Endometrium (tissue), 2 donors: ENCODE data around the gene KCNJ6.

ENCODE experiments used
- FAIRE-seq: peaks from 2 replicates; lab custom pipeline; 2012; peaks lifted over from hg19 to GRCh38; lab: Jason Lieb, UNC
- donor health status: control.
- donor health status: control.

KCNJ6 gene

DNA sequence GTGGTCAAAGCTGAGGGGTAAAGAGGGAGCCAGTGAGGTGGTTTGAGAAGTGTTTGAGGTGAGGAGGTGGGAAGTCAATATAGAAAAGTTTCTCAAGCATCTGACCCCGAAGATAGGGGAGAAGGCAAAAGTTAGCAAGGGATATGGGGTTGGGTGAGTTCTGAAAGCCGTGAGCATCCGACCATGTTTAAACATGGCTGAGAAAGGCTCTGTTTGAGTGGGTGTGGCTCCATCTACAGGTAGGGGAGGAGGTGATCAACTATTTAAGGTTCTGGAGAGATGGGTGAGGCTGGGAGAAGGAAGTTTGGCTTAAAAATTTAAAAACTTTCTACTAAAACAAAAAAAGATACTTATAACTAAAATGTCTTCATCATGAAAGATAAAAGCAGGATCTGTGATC, 273.8 kb downstream of the KCNJ6 start:
- no peak for FAIRE-seq

DNA sequence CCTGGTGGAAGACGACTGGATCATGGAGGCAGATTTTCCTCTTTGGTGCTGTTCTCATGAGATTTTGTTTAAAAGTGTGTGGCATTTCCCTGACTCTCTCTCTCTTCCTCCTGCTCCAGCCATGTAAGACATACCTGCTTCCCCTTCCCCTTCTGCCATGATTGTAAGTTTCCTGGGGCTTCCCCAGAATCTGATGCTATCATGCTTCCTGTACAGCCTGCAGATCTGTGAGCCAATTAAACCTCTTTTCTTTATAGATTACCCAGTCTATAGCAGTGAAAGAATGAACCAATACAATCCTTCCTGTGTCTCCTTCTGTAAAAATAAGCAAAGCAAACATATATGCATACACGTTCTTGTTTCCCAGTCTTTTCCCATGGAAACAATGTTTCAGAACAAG, 276.5 kb downstream of the KCNJ6 start:
- no peak for FAIRE-seq

DNA sequence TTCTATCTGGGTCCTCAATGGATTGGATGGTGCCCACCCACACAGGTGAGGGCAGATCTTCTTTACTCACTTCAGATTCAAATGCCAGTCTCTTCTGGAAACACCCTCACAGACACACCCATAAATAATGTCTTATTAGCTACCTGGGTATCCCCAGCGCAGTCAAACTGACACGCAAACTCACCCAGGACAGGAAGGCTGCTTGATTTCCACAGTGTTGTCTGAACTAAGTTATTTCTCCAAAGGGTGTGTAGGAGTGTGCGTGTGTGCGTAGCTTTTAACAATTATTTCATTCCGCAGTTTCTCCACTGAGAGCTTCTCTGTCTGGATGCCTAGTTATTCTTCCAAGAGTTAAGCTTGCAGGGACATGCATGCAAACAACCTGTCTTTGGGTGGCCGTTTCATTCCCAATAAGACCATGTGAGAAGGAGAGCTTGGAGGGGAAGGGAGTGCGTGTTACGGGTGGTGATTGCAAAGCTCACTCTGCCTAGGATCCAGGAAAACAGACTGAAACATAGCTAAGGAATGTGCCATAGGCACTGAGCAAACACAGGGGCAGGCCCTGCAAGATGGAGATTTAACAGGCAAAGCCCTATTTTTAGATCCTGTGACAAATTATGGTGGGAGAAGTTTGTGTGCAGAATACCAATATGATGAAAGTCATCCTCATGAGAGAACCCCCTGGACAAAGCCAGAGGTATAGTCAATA, 280.0 kb downstream of the KCNJ6 start:
- FAIRE-seq = no peak

DNA sequence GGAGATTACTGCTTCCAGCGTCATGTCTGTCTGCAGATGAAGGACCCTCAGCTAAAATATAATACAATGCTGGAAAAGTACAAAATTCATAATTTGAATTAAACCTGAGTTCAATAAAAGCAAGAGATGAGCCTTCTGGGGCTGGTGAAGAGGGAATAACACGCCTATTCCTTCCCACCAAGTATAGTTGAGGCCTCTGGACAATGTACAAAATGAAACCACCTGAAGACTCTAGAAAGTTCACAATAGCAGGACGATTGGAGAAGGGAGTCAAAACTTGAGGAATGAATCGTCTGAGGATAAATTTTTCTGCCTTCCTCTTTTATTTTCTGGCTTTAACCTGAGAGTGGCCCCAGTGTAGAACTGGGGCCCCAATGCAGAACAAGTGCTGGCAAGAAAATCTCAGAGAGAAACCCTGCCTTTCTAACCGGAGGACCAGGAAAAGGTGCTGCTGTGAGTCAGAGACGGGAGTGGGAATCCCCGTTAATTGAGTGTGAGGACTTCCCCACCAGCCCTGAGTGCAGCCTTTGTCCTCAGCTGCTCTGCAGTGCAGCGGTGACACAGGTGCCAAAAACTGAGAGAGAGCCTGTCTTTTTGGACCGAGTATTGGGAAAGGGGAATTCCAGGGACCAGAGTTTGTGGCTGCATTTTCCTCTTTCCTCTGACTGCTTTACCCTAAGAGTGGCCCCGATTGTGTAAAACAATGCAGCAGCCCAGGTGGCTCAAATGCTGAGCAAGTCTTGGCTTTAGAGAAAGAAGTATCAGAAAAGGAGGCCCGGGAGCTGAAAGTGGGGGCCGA, 284.7 kb downstream of the KCNJ6 start:
- no peak for FAIRE-seq

DNA sequence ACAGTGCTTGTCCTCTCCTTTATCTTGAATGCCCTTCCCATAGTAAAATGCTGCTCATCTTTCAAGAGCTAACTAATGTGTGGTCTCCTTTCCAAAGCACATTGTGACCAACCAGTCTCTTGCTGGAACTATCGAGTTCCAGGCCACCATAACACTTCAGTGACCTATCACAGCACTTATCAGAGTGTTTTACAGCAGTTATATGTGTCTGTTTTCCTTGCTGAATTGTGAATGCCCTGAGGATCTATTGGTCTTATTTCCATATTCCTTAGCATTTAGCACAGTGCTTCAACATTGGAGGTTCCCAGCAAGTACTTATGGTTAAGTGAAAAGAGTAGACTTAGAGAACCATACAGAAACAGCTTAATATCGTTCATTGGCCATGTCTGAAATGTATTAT, 285.4 kb downstream of the KCNJ6 start:
- no peak for FAIRE-seq

DNA sequence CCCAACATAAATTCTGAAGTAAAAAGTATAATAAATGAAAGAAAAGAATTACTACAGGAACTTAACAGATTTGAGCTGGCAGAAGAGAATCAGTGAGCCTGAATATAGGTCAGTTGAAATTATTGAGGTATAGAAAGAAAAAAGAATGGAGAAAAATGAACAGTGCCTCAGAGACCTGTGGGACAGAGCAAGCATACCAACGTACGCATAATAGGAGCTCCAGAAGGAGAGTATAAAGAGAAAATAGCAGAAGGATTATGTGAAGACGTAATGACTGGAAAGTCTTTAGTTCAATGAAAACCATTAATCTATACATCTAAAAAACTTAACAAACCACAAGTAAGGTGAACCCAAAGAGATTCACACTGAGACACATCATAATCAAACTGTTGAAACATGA, 287.9 kb downstream of the KCNJ6 start:
- FAIRE-seq = no peak

DNA sequence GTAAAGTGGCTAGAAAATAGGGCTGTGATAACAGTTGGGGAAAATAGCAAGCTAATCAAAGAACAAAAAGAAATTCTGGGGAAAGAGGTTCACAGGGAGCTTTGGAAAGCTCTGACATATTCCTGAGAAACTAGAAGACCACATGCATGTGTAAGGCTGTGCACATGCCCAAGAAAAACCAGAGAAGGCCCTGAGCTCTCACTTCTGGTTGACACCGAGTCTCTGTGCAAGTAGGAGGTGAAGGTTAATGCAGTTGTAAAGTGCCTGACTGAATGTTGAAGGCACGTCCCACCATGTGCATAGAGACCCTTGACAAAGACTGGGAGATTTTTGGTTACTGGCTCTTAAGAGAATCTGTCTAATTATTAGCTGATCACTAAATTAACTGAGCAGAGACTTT, 288.7 kb downstream of the KCNJ6 start:
- no peak for FAIRE-seq

DNA sequence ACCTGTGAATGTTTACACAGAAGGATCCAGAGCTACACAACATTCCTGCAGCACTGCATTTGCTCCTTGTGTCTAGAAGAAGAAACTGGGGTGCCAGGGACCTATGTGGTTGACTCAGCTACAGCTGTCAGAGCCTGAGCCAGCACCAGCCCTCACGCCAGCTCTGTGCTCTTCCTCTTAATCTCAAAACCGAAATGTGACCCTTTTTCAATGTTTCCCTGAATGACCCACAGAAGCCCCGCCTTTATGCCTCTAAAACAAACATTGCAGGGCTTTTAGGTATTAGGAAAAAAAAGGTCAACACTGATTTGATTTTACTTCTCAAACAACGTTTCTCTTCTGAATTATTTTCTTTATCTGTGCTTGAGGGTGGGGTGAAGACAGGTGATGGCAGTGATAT, 289.2 kb downstream of the KCNJ6 start:
- no peak for FAIRE-seq

DNA sequence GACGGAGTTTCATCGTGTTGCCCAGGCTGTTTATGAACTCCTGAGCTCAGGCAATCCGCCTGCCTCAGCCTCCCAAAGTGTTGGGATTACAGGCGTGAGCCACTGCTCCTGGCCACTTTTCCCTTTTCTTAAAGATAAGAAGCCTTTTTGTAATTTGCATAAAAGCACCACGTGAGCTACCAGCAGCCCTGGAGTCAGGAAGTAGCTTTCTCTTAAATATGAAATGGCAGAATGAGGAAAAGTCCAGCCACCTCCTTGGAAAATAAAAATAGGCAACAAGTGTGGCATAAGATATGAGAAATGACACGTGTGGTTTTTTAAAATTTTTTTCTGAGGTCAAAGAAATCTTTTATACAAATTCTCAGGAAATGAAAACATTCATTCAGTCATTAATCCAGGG, 289.9 kb downstream of the KCNJ6 start:
- FAIRE-seq = no peak

DNA sequence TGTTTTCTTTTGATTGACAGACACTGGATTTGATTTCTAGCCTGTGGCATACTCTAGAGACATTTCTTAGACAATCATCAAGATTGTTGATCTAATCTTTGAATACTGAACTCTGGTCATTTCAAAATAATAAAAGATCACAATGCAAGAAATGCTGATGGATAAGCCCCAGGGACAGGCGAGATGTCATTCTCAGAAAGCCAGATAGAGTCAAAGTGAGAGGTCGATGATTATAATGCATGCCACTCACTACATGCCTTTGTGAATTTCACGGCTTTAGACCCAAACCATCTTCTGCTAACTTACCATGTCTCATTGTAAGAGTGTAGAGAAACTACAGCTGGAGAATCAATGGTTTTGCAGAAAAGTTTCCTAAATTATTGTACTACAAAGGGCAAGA, 292.6 kb downstream of the KCNJ6 start:
- FAIRE-seq = no peak

DNA sequence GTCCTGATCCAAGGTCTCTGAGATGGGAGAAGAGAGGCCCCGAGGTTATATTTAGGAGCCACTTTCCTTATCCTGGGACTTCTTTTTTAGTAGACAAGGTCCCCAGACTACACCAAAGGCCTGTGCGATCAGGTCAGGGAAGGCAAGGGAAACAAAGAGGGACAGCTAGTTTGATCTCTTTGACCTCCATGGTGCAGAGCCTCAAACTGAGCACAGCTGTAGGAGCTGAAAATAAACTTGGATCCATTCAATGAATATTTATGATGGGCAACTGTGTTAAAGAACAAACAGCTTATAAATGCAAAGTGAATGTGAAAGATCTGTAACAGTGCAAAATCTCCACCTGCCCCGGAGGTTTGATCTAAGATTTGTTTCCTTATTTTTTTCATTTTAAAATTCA, 293.1 kb downstream of the KCNJ6 start:
- FAIRE-seq = no peak

DNA sequence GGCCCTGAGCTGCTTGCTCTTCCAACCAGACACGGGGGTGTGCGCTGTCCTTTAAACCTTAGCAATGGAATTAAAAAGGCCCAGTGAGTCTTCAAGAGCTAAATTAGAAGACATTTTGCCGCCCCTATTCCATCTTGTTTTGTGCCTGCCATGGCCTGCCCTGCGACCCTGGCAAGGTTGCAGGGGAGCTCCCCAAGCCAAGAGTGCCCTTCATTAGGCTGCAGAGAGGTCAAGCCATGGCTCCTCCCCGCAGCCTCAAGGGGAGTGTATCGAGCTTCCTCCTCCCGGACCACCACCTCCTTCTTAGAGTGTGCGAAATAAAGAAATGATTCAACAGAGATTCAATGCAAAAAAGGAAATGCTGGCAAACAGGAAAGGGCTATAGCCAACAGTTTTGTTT, 293.5 kb downstream of the KCNJ6 start:
- no peak for FAIRE-seq

DNA sequence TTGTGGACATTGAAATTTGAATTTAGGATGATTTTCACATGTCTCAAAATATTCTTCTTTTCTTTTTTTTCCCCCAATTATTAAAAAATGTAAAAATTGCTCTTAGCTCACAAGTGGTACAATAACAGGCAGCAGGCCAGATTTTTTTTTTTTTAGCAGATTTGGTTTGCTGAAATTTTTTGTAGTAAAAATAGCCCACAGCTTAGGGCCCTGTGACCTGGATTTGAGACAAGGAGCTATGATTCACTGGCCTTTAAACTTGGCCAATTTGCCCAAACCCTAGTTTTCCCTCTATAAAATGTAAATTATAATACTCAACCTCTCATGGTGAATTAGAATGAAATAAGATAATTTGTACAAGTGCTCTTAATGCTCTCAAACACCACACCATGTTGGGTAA, 295.9 kb downstream of the KCNJ6 start:
- no peak for FAIRE-seq

DNA sequence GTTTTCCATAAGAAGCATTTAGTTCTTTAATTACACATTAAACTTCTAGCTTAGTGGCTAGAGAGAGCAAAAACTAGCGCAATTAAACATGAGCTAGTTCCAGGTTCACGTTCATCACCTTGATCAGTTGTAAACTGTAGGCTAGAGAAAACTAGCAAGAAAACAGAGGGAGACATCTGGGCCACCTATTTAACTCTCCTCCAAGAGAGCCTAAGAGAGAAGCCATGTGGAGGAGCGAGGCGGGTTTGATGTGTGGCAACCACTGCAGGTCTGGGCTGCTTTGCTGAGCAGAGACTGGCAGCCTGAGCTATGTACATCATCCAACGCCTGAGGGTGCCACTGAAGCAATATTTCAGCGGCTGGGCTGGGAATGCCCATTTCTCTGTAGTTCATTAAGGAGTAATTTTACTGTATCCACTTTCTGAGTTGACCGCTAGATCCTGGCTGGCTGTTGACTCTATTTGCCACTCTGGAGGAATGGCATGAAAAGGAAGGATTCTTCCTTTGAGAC, 296.7 kb downstream of the KCNJ6 start:
- FAIRE-seq = no peak

DNA sequence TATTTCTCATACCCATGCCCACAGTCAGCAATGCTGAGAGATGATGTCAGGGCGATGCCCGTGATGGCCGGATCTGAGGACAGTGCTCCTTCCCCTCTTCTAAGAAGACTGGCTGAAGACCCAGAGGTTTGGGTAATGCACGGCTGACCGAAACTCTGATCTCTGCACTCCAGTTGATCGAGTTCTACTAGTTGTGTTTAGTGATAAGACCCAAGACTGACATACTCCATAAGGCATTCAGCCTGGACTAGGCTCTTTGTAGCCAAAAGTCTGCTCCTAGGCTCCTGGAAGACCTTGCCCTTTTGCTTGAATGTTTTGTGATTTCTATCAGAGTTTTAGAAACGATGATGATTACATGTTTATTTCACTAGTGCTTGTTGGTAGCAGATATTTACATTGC, 298.2 kb downstream of the KCNJ6 start:
- no peak for FAIRE-seq

DNA sequence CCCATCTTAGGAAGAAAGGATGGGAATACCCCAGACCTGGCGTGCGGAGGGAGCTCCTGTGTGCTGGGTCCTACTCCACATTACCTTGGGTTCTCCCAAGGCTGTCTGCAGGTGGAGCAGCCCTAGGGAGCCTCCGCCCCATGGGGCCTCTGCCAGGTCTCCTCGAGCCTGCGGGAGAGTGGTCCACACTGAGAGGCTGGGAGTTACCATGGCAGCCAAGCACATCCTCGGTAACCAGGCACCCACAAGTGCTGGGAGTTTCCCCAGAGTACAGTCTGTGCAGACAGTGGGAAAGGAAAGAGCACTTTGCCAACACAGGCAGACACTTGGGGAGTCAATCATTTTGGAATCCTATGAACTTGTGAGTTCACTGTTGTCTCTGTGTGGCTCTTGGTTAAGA, 300.3 kb downstream of the KCNJ6 start:
- no peak for FAIRE-seq

DNA sequence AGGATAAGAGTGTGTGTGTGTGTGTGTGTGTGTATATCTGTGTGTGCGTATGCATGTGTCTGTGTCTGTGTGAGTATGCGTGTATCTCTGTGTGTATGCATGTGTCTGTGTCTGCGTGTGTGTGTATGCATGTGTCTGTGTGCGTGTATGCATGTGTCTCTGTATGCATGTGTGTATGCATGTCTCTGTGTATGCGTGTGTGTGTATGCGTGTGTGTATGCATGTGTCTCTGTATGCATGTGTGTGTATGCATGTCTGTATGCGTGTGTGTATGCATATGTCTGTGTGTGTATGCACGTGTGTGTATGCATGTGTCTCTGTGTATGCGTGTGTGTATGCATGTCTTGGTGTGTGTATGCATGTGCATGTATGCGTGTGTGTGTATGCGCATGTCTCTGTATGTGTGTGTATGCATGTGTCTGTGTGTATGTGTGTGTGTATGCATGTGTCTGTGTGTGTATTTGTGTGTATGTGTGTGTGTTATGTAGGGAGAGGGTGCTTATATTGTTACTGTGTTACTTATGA, 301.8 kb downstream of the KCNJ6 start:
- no peak for FAIRE-seq

DNA sequence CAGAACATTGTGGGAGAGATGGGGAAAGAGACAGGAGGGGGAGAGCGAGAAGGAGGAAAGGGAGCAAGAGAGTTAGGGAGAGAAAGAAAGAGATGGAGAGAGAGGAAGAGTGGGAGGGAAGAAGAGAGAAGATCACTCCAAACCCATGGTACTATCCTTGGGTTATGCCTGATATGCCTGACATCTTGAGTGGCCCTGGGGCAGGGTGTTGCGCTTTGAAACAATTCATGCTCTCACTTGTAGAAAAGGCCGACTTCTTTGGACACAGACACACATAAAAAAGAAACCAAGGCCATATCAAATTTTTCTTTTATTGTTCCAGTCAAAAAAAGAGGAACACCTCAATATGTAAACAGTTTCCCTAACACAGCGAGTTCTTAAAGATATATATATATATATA, 309.2 kb downstream of the KCNJ6 start:
- no peak for FAIRE-seq

DNA sequence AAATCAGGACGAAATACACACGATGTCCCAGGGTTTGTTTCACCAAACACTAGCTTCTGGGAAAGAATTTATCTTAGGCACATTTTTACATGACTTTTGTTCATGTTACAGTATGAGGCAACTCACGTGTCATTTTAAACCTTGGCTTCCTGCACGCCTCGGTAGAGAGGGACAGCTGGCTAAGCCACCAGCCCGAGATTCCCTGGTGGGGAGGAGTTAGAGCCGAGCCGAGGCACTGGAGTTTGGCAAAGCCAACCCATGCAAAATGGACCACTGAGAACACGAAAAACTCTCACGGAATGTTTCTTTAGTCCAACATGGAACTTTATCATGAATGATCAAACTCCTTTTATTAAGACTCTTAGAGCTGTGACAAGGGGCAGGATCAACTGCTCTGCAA, 309.7 kb downstream of the KCNJ6 start:
- no peak for FAIRE-seq

DNA sequence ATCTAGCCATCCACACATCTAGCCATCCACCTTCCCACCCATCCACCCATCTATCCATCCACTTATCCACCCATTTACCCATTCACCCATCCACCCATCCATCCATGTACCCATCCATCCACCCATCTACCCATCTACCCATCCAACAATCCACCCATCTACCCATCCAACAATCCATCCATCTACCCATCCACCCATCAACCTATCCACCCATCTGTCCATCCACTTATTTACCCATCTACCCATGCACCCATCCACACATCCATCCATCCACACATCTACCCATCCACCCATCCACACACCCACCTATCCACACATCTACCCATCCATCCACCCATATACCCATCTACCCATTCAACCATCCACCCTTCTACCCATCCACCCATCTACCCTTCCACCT, 311.3 kb downstream of the KCNJ6 start:
- no peak for FAIRE-seq

DNA sequence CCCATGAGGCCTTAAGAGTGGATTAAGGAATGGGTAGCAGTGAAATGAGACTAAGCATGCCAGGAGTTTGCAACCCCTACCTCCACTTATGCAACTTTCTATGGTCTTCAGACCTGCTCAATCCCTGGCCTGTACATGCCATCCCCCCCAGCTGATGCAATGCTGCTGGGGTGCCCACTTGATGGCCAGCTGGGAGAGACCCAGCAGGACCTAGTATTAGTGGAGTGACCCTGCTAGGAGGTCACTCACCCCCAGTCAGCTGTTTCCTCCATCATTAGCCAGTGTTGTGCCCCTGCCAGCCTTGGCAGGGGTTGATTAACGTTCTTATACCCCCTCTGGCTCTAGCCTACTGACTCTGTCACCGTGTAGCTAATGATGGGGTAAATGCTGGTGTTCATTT, 313.1 kb downstream of the KCNJ6 start:
- no peak for FAIRE-seq

DNA sequence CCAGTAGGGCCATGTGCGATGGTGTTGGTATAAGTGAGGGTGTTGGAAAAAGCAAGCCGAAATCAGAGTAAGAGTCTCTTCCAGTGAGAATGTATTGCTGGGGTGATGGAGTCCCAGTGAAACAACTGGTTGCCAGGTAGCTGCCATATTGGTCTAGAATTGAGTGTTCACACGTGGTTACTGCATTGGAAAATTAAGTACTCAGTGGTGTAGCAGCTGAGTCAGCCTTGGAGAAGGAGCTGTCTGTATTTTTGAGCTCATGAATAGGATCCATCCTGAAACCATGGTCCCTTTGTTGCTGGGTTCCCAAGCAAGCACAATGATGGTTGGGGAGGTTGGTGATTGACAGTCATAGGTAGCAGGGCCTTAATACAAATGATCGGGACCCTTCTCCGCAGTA, 314.3 kb downstream of the KCNJ6 start:
- FAIRE-seq = no peak

DNA sequence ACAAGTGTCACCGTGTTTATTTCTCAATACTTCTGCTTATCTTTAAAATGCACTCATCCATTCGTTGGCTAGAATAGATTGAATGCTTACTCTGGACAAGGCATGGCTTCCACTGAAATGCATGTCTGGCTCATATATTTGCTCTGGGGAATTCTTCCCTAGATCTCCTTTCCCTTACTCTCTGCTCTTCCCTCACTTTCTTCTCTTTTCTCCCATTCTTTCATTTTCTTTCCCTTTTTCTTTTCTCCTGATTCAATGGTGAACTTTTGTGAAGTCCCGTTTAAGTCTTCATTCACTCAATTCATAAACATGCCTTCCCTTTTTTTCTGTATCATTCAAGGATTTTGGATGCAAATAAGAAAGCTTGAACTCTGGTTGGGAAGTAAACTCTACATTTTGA, 315.2 kb downstream of the KCNJ6 start:
- no peak for FAIRE-seq

DNA sequence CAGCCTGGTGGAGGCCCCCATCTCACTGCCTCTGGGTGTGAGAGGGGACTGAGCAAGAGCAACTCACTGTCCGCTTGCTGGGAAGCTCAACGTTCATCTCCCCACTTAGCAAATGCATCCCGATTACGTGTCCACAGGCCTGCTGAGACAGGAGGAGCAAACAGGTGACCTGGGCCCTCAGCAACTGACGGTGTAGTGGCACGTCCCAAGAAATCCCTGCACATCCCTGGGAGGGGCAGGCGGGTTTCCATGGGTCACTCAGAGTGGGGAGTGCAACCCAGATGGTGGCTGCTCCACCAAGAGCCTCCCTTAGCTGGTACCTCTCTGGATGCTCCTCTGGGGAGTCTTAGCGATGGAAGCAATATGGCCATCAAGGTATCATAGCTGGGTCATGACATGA, 320.3 kb downstream of the KCNJ6 start:
- no peak for FAIRE-seq
